Measurements from ENCODE around the gene UQCC5.

DNA sequence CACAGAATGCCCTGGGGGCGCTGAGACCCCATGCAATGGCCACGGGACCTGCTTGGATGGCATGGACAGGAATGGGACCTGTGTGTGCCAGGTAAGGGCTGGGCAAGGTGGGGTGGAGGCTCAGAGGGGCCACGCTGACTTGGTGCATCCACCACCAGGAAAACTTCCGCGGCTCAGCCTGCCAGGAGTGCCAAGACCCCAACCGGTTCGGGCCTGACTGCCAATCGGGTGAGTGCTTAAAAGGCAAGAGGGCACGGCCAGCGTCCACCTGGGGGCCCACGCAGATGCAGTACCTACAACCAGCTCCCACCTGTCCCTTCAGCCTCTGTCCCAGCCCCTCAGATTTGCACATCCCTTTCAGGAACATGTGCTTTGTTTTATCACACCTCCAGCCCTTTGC is 34.4 kb upstream of the UQCC5 start:
- TF ChIP-seq POLR2A (IDR thresholded peaks at IDR 0.05), result no peak
- TF ChIP-seq, protein P1, sequence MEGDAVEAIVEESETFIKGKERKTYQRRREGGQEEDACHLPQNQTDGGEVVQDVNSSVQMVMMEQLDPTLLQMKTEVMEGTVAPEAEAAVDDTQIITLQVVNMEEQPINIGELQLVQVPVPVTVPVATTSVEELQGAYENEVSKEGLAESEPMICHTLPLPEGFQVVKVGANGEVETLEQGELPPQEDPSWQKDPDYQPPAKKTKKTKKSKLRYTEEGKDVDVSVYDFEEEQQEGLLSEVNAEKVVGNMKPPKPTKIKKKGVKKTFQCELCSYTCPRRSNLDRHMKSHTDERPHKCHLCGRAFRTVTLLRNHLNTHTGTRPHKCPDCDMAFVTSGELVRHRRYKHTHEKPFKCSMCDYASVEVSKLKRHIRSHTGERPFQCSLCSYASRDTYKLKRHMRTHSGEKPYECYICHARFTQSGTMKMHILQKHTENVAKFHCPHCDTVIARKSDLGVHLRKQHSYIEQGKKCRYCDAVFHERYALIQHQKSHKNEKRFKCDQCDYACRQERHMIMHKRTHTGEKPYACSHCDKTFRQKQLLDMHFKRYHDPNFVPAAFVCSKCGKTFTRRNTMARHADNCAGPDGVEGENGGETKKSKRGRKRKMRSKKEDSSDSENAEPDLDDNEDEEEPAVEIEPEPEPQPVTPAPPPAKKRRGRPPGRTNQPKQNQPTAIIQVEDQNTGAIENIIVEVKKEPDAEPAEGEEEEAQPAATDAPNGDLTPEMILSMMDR (IDR thresholded peaks at IDR 0.05 in 8 of 11, conservative IDR thresholded peaks at IDR 0.05 in 3 of 11), result no peak

All from spleen (tissue), 7 donors.